ENCODE measurements around the gene MOGAT3. TPM values are rescaled to one million over a fixed set of nuclear protein-coding genes. Genes with fewer than 3 reads are reported as not detected.

Gene MOGAT3
- total RNA-seq, 1 experiment from 2014 or later, result not detected

DNA sequence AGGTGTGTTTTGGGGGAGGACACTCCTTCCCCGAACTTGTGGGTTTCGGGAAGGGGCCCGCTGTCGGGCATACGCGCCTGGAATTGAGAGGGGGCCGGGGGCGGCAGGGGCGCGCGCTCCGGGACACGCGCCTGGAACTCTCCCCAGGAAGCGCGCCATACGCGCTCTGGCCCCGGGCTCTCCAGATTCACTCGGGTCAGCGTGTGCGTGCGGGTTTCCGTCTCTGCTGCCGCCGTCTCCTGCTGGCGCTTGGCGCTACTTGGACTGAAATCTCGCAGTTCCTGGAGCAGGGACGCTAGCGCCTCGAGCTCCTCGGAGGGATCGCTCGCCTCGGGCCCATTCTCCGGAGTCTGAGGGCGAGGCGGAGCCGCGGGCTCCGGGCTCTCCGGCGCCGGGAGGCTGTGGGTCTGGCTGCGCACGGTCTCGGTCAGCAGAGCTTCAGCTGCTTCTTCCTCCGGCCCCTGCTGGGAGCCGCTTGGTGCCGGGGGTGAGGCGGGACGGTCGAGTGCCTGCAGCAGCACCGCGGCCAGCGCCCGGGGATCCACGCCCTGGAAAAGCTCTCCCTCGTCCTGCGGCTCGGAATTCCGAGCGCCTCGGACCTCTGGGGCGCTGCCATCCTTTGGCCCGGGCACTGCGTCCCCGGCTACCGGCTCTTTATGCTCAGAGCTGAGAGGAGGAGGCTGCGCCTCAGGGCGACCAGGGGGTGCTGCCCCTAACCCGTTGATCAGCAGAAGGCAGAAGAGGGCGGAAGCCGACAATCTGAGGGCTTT is 36.6 kb downstream of the MOGAT3 start:
- ChIA-PET POLR2A (ENCODE audit: unreplicated experiment) (interaction anchor here (0.7 kb wide), 1 partner anchor 119 kb away, joined by 3 read pairs; no protein-coding TSS in a partner anchor), CTCF (interaction anchor here (0.6 to 1.7 kb wide), 2 partner anchors 20 to 372 kb away, joined by 4 to 7 read pairs; no protein-coding TSS in a partner anchor)
- no peaks in the 10 kb centered on the region for H3K9me3 ChIP-seq (ENCODE audit: insufficient read depth, low read depth)
- TF ChIP-seq EZH2 (IDR thresholded peaks at IDR 0.05; ENCODE audit: low read depth) (no peak), CTCF (conservative IDR thresholded peaks at IDR 0.05) (no peak)
- intact Hi-C loops (cut with micrococcal nuclease; ENCODE audit: unreplicated experiment), result no loop called here
- no peaks in the 10 kb centered on the region for H3K9me2 ChIP-seq (ENCODE audit: insufficient read depth)
- H3K36me3 ChIP-seq (ENCODE audit: low read depth), result no peaks in the 10 kb centered on the region
- peaks cover 6% of the 10 kb centered on the region; the same call in 1 of the 2 replicates for H3K79me2 ChIP-seq (ENCODE audit: low read depth)
- peaks cover 42% of the 10 kb centered on the region for H3F3A ChIP-seq (ENCODE audit: insufficient read depth, low read depth)
- H3K27ac ChIP-seq, result peak overlapping the region; percentile 62
- BruUV-seq (replicated peaks), result TSS peak; percentile 5
- peaks cover 52% of the 10 kb centered on the region for H3K4me1 ChIP-seq (replicated peaks; ENCODE audit: insufficient read depth)
- peak overlapping the region; percentile 86 for H3K4me3 ChIP-seq
- H3K27me3 ChIP-seq (ENCODE audit: insufficient read depth, low read depth), result peaks cover 17% of the 10 kb centered on the region
- peak overlapping the region; percentile 87 for H3K4me2 ChIP-seq
- peaks cover 7% of the 10 kb centered on the region; the same call in 1 of the 2 replicates for H4K20me1 ChIP-seq (ENCODE audit: insufficient read depth)
- DNase-seq, result peak; percentile 42 to 56
- peak overlapping the region; percentile 80; the same call in 1 of the 2 replicates for H2AFZ ChIP-seq

GRCh38 chr7:101163279-101164070 is 37.4 kb downstream of the MOGAT3 start:
- intact Hi-C loops (cut with micrococcal nuclease; ENCODE audit: unreplicated experiment), result no loop called here
- no peaks in the 10 kb centered on the region for H3K9me2 ChIP-seq (ENCODE audit: insufficient read depth)
- no peak for TF ChIP-seq EZH2 (IDR thresholded peaks at IDR 0.05; ENCODE audit: low read depth)
- no peak for TF ChIP-seq CTCF (conservative IDR thresholded peaks at IDR 0.05)
- no peaks in the 10 kb centered on the region; the same call in 1 of the 2 replicates for H3K36me3 ChIP-seq (ENCODE audit: low read depth)
- H3K79me2 ChIP-seq (ENCODE audit: low read depth), result peaks cover 11% of the 10 kb centered on the region
- peak overlapping the region; percentile 80 for H2AFZ ChIP-seq
- no peaks in the 10 kb centered on the region for H3K9me3 ChIP-seq (ENCODE audit: insufficient read depth, low read depth)
- ChIA-PET CTCF (interaction anchor here (0.6 to 0.9 kb wide), 3 partner anchors 19 to 77 kb away, joined by 3 to 7 read pairs (median 5); no protein-coding TSS in a partner anchor), POLR2A (ENCODE audit: unreplicated experiment) (interaction anchor here (0.7 kb wide), 1 partner anchor 19 kb away, joined by 3 read pairs; no protein-coding TSS in a partner anchor)
- H3K27me3 ChIP-seq (ENCODE audit: insufficient read depth, low read depth), result peaks cover 15% of the 10 kb centered on the region
- peaks cover 55% of the 10 kb centered on the region for H3K4me1 ChIP-seq (replicated peaks; ENCODE audit: insufficient read depth)
- peaks cover 7% of the 10 kb centered on the region; the same call in 1 of the 2 replicates for H4K20me1 ChIP-seq (ENCODE audit: insufficient read depth)
- peak overlapping the region; percentile 62 for H3K27ac ChIP-seq
- H3K4me3 ChIP-seq, result peak overlapping the region; percentile 86
- peak overlapping the region; percentile 87 for H3K4me2 ChIP-seq
- peaks cover 44% of the 10 kb centered on the region for H3F3A ChIP-seq (ENCODE audit: insufficient read depth, low read depth)
- BruUV-seq (replicated peaks), result no TSS peak
- DNase-seq, result peak; percentile 56 to 75
